ENCODE measurements around the gene MGAT4A.

- no peak for TF ChIP-seq CTCF (IDR thresholded peaks at IDR 0.05; ENCODE audit: control extremely low read depth in 1 of 3, insufficient read depth in 1 of 3, low read depth in 1 of 3, low read length in 3 of 3)
- TF ChIP-seq POLR2A (IDR thresholded peaks at IDR 0.05; ENCODE audit: control extremely low read depth in 1 of 2, low read depth in 2 of 2, low read length in 2 of 2): no peak
- TF ChIP-seq NRF1 (IDR thresholded peaks at IDR 0.05; ENCODE audit: low read depth, low read length): no peak
- TF ChIP-seq RBBP5 (IDR thresholded peaks at IDR 0.05; ENCODE audit: borderline replicate concordance, low read depth, low read length): no peak
These were observed 74.1 kb downstream of the MGAT4A start for GRCh38 chr2:98656800-98657199.

Measured in H1 (cell line).